ENCODE data around the gene TUFT1.

GRCh38 chr1:151556052-151556451 lies 15.9 kb downstream of the TUFT1 start:
- TF ChIP-seq CTCF (IDR thresholded peaks at IDR 0.05; ENCODE audit: insufficient read depth, low read length) (no peak), GABPA (IDR thresholded peaks at IDR 0.05; ENCODE audit: low read depth) (no peak), REST (IDR thresholded peaks at IDR 0.05; ENCODE audit: insufficient replicate concordance, low read depth) (no peak), POLR2AphosphoS5 (IDR thresholded peaks at IDR 0.05; ENCODE audit: low read depth) (no peak), SPI1 (IDR thresholded peaks at IDR 0.05; ENCODE audit: borderline replicate concordance, low read depth) (no peak)

All from HL-60 (cell line).